OCI-LY1 (cell line): ENCODE measurements around the gene NUDT17.

Experiments used
- H2AFZ ChIP-seq: fragments of 200-600 bp; sonication (generic), shearing (Covaris generic); 2 replicates; pipeline ENCODE4 v1.6.0; 2014; ENCODE audit warnings: antibody characterized with exemption, mild to moderate bottlenecking, low read length
- H3F3A ChIP-seq: fragments of 200-600 bp; sonication (generic), shearing (Covaris generic); 2 replicates; pipeline ENCODE4 v1.6.0; 2014; ENCODE audit warnings: mild to moderate bottlenecking, antibody characterized with exemption, low read length, moderate library complexity; ENCODE audit not compliant: insufficient read depth
- H3K27ac ChIP-seq: fragments of 200-600 bp; sonication (generic); 2 replicates; pipeline ENCODE4 v1.5.1; 2014; ENCODE audit warnings: low read length, mixed run types, mild to moderate bottlenecking, low read depth; ENCODE audit not compliant: poor library complexity, severe bottlenecking
- H3K27me3 ChIP-seq: fragments of 200-600 bp; sonication (generic); 2 replicates; pipeline ENCODE4 v1.6.0; 2014; ENCODE audit warnings: antibody characterized with exemption, mild to moderate bottlenecking, low read length, moderate library complexity; ENCODE audit not compliant: insufficient read depth
- H3K36me3 ChIP-seq: fragments of 200-600 bp; sonication (generic); 2 replicates; pipeline ENCODE4 v1.6.1; 2014; ENCODE audit warnings: mild to moderate bottlenecking, antibody characterized with exemption, low read length, moderate library complexity, mixed read lengths; ENCODE audit not compliant: insufficient read depth
- H3K4me1 ChIP-seq: fragments of 200-600 bp; sonication (generic); 2 replicates; pipeline ENCODE4 v1.5.1; 2014; ENCODE audit warnings: mild to moderate bottlenecking, low read length, moderate library complexity; ENCODE audit not compliant: insufficient read depth, severe bottlenecking
- H3K4me2 ChIP-seq: fragments of 200-600 bp; sonication (generic), shearing (Covaris generic); 2 replicates; pipeline ENCODE4 v1.6.1; 2014; ENCODE audit warnings: low read length
- H3K4me3 ChIP-seq: fragments of 200-600 bp; sonication (generic); 2 replicates; pipeline ENCODE4 v1.5.1; 2014; ENCODE audit warnings: low read length, low read depth, mild to moderate bottlenecking, mixed read lengths; ENCODE audit not compliant: poor library complexity, severe bottlenecking
- H3K79me2 ChIP-seq: fragments of 200-600 bp; shearing (Covaris generic); 2 replicates; pipeline ENCODE4 v1.6.1; 2016; ENCODE audit warnings: mixed run types, low read length, mixed read lengths; ENCODE audit not compliant: insufficient read depth
- H3K9ac ChIP-seq: fragments of 200-600 bp; sonication (generic), shearing (Covaris generic); 2 replicates; pipeline ENCODE4 v1.6.1; 2014; ENCODE audit warnings: mild to moderate bottlenecking, low read length, mixed read lengths
- H3K9me2 ChIP-seq: fragments of 200-600 bp; sonication (generic), shearing (Covaris generic); 2 replicates; pipeline ENCODE4 v1.6.1; 2014; ENCODE audit warnings: low read depth, mild to moderate bottlenecking, low read length, mixed read lengths
- H3K9me3 ChIP-seq: fragments of 200-600 bp; shearing (Covaris generic); 2 replicates; pipeline ENCODE4 v1.6.1; 2014; ENCODE audit warnings: low read length, mixed read lengths
- H4K20me1 ChIP-seq: fragments of 200-600 bp; sonication (generic), shearing (Covaris generic); 2 replicates; pipeline ENCODE4 v1.6.0; 2016; ENCODE audit warnings: mild to moderate bottlenecking, low read length; ENCODE audit not compliant: insufficient read depth
- EZH2 ChIP-seq: fragments of 200-600 bp; sonication (generic), shearing (Covaris generic); IDR thresholded peaks from 2 replicates; pipeline ENCODE4 v1.8.0; 2017; ENCODE audit warnings: borderline replicate concordance, mixed run types, mild to moderate bottlenecking, antibody characterized with exemption, low read length, moderate library complexity, mixed read lengths
- TF ChIP-seq, protein P1 (sequence below): fragments of 200-600 bp; sonication (generic), shearing (Covaris generic); IDR thresholded peaks from 2 replicates; pipeline ENCODE4 v1.5.1; 2017; ENCODE audit warnings: mild to moderate bottlenecking, antibody characterized with exemption, low read length, moderate library complexity, mixed read lengths

Gene NUDT17

DNA sequence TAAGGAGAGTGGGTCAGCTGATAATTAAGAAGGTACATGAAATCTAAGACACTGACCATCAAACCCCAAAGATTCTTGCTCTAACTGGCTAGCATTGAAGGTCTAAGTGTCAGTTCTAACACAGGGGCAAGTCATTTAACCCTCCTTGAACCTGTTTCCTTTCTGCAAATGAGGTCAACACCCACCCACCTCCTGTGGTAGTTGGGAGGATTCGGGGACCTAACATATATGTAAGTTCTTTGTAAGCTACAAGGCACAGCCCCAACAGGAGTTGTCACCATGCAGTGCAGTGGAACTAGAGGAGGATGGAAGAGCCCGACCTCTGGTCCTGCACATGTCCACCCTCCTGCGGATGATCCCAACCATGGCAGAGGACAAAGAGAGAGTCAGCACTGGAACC is 2.4 kb downstream of the NUDT17 start:
- Histone ChIP-seq H3F3A (no peaks in the 10 kb centered on the region), H3K36me3 (peaks cover 30% of the 10 kb centered on the region; the same call in 1 of the 2 replicates), H3K9ac (no peak overlapping the region), H4K20me1 (no peaks in the 10 kb centered on the region), H3K9me3 (no peaks in the 10 kb centered on the region), H3K27me3 (no peaks in the 10 kb centered on the region), H3K27ac (no peak overlapping the region), H3K4me3 (no peak overlapping the region), H3K9me2 (no peaks in the 10 kb centered on the region), H3K4me2 (no peak overlapping the region), H3K79me2 (no peaks in the 10 kb centered on the region), H3K4me1 (peaks cover 17% of the 10 kb centered on the region), H2AFZ (no peak overlapping the region)
- TF ChIP-seq, protein P1, sequence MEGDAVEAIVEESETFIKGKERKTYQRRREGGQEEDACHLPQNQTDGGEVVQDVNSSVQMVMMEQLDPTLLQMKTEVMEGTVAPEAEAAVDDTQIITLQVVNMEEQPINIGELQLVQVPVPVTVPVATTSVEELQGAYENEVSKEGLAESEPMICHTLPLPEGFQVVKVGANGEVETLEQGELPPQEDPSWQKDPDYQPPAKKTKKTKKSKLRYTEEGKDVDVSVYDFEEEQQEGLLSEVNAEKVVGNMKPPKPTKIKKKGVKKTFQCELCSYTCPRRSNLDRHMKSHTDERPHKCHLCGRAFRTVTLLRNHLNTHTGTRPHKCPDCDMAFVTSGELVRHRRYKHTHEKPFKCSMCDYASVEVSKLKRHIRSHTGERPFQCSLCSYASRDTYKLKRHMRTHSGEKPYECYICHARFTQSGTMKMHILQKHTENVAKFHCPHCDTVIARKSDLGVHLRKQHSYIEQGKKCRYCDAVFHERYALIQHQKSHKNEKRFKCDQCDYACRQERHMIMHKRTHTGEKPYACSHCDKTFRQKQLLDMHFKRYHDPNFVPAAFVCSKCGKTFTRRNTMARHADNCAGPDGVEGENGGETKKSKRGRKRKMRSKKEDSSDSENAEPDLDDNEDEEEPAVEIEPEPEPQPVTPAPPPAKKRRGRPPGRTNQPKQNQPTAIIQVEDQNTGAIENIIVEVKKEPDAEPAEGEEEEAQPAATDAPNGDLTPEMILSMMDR = no peak
- no peak for TF ChIP-seq EZH2

DNA sequence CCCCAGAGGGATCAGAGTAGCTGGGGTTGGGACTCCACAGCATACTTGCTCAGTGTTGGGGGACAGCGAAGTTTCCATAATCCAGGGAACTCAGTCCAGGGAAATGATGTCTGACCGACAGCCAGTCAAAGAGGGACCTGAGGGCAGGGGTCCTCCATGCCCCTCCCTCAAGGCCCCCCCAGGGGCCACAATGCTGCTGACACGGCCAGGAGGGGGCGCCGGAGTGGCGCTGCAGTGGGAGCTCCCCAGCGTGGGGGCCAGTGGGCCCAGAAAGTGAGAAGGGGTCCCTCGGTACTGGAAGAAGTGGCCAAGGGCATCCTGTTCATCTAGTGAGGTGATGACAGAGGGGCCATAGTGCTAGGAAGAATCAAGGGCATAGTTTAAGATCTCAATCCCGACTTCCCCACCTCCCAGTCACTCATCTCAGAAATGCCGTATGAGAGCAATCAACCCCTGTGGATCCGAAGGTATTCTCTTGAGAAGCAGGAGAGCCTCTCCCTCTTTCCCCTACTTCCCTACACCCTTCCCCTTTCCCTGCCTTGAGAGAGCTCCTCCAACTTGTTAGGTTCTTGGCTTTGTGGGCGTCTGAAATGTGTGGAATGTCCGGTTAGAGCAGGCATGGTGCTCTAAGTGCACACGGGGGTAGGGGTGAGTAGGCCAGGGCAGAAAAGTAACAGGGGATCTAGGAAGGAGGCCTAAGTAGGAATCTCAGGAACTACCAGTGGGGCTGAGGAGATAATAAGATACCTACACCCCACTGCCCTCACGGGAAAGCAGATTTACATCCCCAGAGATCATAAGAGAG is 4.1 kb downstream of the NUDT17 start:
- Histone ChIP-seq H3K4me2 (no peak overlapping the region), H3K4me1 (peaks cover 15% of the 10 kb centered on the region), H3K27ac (no peak overlapping the region), H3K9me3 (no peaks in the 10 kb centered on the region), H3K79me2 (no peaks in the 10 kb centered on the region), H2AFZ (no peak overlapping the region), H3K4me3 (no peak overlapping the region), H3K27me3 (no peaks in the 10 kb centered on the region), H3K9me2 (no peaks in the 10 kb centered on the region), H3K9ac (no peak overlapping the region), H3K36me3 (peaks cover 33% of the 10 kb centered on the region; the same call in 1 of the 2 replicates), H4K20me1 (no peaks in the 10 kb centered on the region), H3F3A (no peaks in the 10 kb centered on the region)
- TF ChIP-seq, protein P1 = peak; percentile 79
- TF ChIP-seq EZH2 = no peak

DNA sequence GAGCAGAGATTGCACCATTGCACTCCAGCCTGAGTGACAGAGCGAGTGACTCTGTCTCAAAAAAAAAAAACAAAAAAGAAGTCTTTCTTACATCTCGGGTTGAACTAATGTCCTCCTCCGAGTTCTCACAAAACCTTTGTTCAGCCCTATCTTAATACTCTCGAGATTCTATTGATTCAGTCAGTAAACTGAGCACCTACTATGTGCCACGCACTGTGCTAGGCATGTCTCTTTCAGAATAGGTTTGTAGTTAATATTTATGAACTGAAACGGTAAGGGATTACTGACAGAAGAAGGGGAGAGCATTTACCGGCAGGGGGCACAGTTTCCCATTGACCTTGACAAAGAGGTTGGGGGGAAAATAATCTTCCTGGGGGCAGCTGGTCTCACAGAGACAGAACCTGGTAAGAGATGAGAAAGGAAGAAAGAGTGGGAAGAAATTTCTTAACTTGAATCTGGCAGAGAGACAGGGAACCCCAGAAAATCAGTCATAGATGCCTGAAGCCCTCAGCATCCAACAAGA is 10.1 kb downstream of the NUDT17 start:
- H3K9me2 ChIP-seq = no peaks in the 10 kb centered on the region

More for the DNA sequence above, 10.1 kb downstream of the NUDT17 start:
- H3K9ac ChIP-seq = no peak overlapping the region
- no peaks in the 10 kb centered on the region for H3K27me3 ChIP-seq
- no peak overlapping the region for H2AFZ ChIP-seq
- H3K36me3 ChIP-seq = peaks cover 28% of the 10 kb centered on the region; the same call in 1 of the 2 replicates
- TF ChIP-seq, protein P1 = peak; percentile 63
- TF ChIP-seq EZH2 = no peak
- no peaks in the 10 kb centered on the region for H3F3A ChIP-seq
- H3K9me3 ChIP-seq = no peaks in the 10 kb centered on the region
- no peaks in the 10 kb centered on the region for H3K79me2 ChIP-seq
- peaks cover 12% of the 10 kb centered on the region for H3K4me1 ChIP-seq
- no peaks in the 10 kb centered on the region for H4K20me1 ChIP-seq
- H3K4me3 ChIP-seq = no peak overlapping the region
- no peak overlapping the region for H3K4me2 ChIP-seq
- no peak overlapping the region for H3K27ac ChIP-seq
